Progenitor cell of endocrine pancreas (in vitro differentiated cells): Measurements from ENCODE around the gene DNAH17. TPM values are rescaled to one million over a fixed set of nuclear protein-coding genes. Genes with fewer than 3 reads are reported as not detected.
"Not testable (repeated sequence)": the region's sequence is repeated elsewhere in the genome, so short reads cannot be mapped to it uniquely, and the experiment has no call there.

ENCODE experiments used
- DNase-seq: peaks from one replicate; pipeline ENCODE4 v3.0.0; 2021; ENCODE audit warnings: low spot score; ENCODE audit not compliant: unreplicated experiment
- H3K27ac Mint-ChIP-seq: 2 replicates; pipeline ENCODE4 v1.8.0; 2021; ENCODE audit warnings: mild to moderate bottlenecking, moderate library complexity, mixed read lengths
- H3K27me3 Mint-ChIP-seq: 2 replicates; pipeline ENCODE4 v1.8.0; 2021; ENCODE audit warnings: mixed read lengths
- H3K36me3 Mint-ChIP-seq: 2 replicates; pipeline ENCODE4 v1.8.0; 2022; ENCODE audit warnings: mixed read lengths; ENCODE audit not compliant: insufficient read depth
- H3K4me1 Mint-ChIP-seq: 2 replicates; pipeline ENCODE4 v1.8.0; 2021; ENCODE audit warnings: low read depth, mixed read lengths
- H3K4me3 Mint-ChIP-seq: 2 replicates; pipeline ENCODE4 v1.8.0; 2021; ENCODE audit warnings: low read depth, mild to moderate bottlenecking, moderate library complexity, mixed read lengths
- H3K9me3 Mint-ChIP-seq: 2 replicates; pipeline ENCODE4 v1.8.0; 2021; ENCODE audit warnings: low read depth, mixed read lengths
- total RNA-seq: library from RNA; stranded (reverse); gene quantifications from 2 replicates; pipeline ENCODE4 v1.2.1, GENCODE V29; 2021
- TF ChIP-seq, protein P1 (sequence below): fragments of 200-600 bp; sonication (generic); IDR thresholded peaks from one replicate; pipeline ENCODE4 v1.5.0; 2021; ENCODE audit warnings: antibody characterized with exemption, mild to moderate bottlenecking; ENCODE audit not compliant: unreplicated experiment

Gene DNAH17
- total RNA-seq, 1 donor from 2014 or later, result not detected

DNA sequence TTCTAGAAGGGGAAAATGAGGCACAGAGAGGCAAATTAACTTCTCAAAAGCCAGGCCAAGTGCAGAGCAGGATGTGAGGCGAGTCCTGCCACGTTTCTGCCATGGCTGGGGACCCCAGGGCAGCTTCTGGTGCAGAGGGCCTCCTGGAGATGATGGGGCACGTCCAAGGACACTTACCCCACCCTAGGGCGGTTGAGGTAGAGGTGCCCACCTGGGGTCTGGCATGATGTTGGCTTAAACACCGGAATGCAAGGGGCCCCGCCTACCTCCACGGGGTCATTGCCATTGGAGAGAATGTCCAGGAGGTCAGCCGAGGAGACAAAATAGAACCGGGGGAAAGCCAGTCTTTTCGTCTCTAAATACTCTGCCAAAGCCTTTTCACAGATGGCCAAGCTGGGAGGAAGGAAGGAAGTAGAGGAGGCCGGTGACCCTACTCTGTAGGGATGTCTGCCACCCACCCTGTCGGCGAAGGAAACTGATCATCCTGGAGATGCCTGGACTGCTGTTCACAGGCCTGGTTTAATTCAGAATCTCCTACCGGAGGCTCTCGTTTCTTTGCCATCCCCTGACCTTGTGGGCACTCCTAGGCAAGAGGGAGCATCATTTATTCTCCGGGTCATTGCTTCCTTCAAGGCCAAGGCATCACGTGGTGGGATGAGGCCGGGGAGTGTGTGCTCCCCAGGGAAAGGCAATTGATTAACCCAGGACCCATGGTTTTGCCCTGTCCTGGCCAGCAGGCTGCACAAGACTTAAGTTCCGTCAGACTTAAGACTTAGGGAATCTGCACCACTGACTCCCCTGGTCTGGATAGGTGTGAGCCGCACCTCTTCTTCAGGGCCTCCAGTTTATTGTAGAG lies 70.5 kb downstream of the DNAH17 start:
- DNase-seq, result no peak
- TF ChIP-seq, protein P1, sequence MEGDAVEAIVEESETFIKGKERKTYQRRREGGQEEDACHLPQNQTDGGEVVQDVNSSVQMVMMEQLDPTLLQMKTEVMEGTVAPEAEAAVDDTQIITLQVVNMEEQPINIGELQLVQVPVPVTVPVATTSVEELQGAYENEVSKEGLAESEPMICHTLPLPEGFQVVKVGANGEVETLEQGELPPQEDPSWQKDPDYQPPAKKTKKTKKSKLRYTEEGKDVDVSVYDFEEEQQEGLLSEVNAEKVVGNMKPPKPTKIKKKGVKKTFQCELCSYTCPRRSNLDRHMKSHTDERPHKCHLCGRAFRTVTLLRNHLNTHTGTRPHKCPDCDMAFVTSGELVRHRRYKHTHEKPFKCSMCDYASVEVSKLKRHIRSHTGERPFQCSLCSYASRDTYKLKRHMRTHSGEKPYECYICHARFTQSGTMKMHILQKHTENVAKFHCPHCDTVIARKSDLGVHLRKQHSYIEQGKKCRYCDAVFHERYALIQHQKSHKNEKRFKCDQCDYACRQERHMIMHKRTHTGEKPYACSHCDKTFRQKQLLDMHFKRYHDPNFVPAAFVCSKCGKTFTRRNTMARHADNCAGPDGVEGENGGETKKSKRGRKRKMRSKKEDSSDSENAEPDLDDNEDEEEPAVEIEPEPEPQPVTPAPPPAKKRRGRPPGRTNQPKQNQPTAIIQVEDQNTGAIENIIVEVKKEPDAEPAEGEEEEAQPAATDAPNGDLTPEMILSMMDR, result no peak
- Mint-ChIP-seq H3K4me1 (peaks cover 3% of the 10 kb centered on the region), H3K27me3 (peaks cover 8% of the 10 kb centered on the region), H3K36me3 (no peaks in the 10 kb centered on the region), H3K9me3 (no peaks in the 10 kb centered on the region), H3K27ac (no peak overlapping the region), H3K4me3 (no peak overlapping the region)

GRCh38 chr17:78504156-78504925 lies 72.9 kb downstream of the DNAH17 start:
- no peak overlapping the region for H3K4me3 Mint-ChIP-seq
- no peaks in the 10 kb centered on the region for H3K9me3 Mint-ChIP-seq
- no peaks in the 10 kb centered on the region for H3K36me3 Mint-ChIP-seq
- TF ChIP-seq, protein P1, result no peak
- peaks cover 3% of the 10 kb centered on the region for H3K4me1 Mint-ChIP-seq
- no peak overlapping the region for H3K27ac Mint-ChIP-seq
- H3K27me3 Mint-ChIP-seq, result peaks cover 8% of the 10 kb centered on the region
- DNase-seq, result no peak

DNA sequence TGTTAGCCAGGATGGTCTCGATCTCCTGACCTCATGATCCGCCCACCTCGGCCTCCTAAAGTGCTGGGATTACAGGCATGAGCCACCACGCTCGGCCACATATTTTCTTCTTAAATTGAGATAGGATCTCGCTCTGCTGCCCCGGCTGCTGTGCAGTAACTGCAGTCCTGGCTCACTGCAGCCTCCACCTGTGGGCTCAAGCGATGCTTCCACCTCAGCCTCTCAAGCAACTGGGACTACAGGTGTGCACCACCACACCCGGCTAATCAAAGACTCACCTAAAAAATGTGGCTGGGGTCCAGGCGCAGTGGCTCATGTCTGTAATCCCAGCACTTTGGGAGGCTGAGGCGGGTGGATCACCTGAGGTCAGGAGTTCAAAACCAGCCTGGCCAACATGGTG lies 73.8 kb downstream of the DNAH17 start:
- H3K9me3 Mint-ChIP-seq, H3K4me1 Mint-ChIP-seq, H3K4me3 Mint-ChIP-seq, DNase-seq, H3K27ac Mint-ChIP-seq, H3K27me3 Mint-ChIP-seq, H3K36me3 Mint-ChIP-seq: not testable (repeated sequence)

DNA sequence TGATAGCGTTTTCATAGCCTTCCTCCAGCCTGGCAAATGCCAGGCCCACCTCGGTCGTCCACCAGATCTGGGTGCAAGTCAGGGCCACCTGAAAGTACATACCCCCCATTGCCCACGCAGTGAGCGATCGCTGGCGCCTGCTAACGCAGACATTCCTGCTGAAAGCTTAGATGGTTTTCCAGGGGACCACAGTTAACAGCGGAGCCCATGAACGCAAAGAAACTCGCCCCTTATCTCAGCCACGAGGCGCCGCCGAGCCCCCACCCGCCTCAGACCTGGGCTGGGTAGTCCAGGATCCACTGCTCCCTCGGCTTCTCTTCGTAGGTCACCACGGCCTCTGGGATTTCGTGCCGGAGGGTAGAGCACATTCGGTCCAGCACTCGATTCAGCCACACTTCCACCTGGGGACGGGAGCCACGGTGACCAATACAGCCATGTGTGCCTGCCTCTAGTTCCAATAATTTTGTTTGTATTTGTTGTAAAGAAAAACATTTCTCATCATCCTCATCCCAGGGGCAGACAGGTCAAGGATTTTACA lies 74.5 kb downstream of the DNAH17 start:
- no peak for DNase-seq
- TF ChIP-seq, protein P1, result no peak
- Mint-ChIP-seq H3K27me3 (peaks cover 2% of the 10 kb centered on the region), H3K27ac (no peak overlapping the region), H3K9me3 (no peaks in the 10 kb centered on the region), H3K4me1 (peaks cover 8% of the 10 kb centered on the region), H3K36me3 (no peaks in the 10 kb centered on the region), H3K4me3 (no peak overlapping the region)

GRCh38 chr17:78501241-78502036 lies 75.8 kb downstream of the DNAH17 start:
- no peaks in the 10 kb centered on the region for H3K36me3 Mint-ChIP-seq
- peaks cover 8% of the 10 kb centered on the region for H3K4me1 Mint-ChIP-seq

More at GRCh38 chr17:78501241-78502036, 75.8 kb downstream of the DNAH17 start:
- no peak for DNase-seq
- H3K4me3 Mint-ChIP-seq, result no peak overlapping the region
- no peak overlapping the region for H3K27ac Mint-ChIP-seq
- TF ChIP-seq, protein P1, result no peak
- H3K9me3 Mint-ChIP-seq, result no peaks in the 10 kb centered on the region
- H3K27me3 Mint-ChIP-seq, result no peaks in the 10 kb centered on the region
